ENCODE results near the gene PDZD4.

GRCh38 chrX:153763989-153764755 lies 66.2 kb downstream of the PDZD4 start, which contains the start of gene PLXNB3:
- TF ChIP-seq GATA2 (IDR thresholded peaks at IDR 0.05; ENCODE audit: low read depth, low read length) (no peak), GATA3 (IDR thresholded peaks at IDR 0.05; ENCODE audit: low read depth, low read length) (no peak)
